Esophagus muscularis mucosa (tissue), 4 donors: ENCODE measurements around the gene GPRC6A.

ENCODE experiments used
- CTCF ChIP-seq, 3 experiments: fragments of 200-600 bp in 2 of 3; fragments of 450-650 bp in 1 of 3; sonication (generic) in 2 of 3; IDR thresholded peaks; one replicate each; pipeline ENCODE4 v1.5.1; 2017 to 2019; ENCODE audit warnings: antibody characterized with exemption in 3 of 3, mild to moderate bottlenecking in 2 of 3, moderate library complexity in 1 of 3
- EP300 ChIP-seq: sonication (generic); formaldehyde crosslinking; IDR thresholded peaks from one replicate; pipeline ENCODE4 v1.6.1; 2017; ENCODE audit warnings: antibody characterized with exemption
- POLR2A ChIP-seq: fragments of 450-650 bp; IDR thresholded peaks from one replicate; pipeline ENCODE4 v1.6.1; 2017; ENCODE audit warnings: antibody characterized with exemption, moderate library complexity, mild to moderate bottlenecking, low read depth
- POLR2AphosphoS5 ChIP-seq, 2 donors: sonication (generic); formaldehyde crosslinking; IDR thresholded peaks; one replicate each; pipeline ENCODE4 v1.6.1; 2017; ENCODE audit warnings: antibody characterized with exemption in 2 of 2

GRCh38 chr6:116828983-116829382 is at the start of gene GPRC6A:
- TF ChIP-seq POLR2AphosphoS5 (IDR thresholded peaks at IDR 0.05) (no peak), EP300 (no peak), POLR2A (no peak), CTCF (IDR thresholded peaks at IDR 0.05) (no peak)
